ENCODE data around the gene NRBF2.
"Not testable (repeated sequence)": the region's sequence is repeated elsewhere in the genome, so short reads cannot be mapped to it uniquely, and the experiment has no call there.

Gene NRBF2

DNA sequence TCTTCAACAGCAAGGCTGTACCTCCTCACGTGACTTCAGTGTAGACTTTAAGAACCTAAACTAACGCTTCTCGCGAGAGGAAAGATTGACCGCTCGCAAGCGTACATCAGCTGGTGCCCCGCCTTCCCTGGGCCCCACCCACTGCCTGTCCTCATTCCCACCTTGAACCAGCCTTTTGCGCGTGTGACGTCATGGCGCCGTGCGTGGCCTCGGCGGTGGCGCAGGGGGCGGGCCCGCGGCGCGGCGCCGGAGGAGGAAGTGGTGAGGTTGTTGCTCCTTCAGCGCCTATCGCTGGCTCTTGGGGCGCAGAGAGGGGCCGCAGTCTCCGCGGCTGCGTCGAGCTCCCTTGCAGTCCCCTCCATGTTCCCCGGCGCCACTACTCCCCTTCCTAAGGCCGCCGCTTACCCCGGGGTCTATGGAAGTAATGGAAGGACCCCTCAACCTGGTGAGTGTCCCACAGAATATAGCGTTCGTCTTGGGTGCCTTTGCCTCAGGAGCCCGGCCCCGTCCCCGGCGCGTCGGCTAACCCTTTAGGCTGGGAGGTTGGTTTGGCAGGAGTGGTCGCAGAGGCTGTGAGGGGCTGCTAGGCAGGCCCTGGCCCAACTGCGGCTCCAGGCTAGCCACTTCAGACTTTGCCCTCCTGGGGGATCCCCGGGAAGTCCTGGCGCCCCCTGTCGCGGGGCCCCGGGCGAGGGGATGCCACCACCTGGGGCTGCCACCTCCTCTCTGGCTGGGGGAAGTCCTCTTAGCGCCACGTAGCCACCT lies at the start of gene NRBF2:
Gene NRBF2, plus strand, starts transcription at position 273 of the 765 bp plus-strand sequence. Its CDS starts 143 bp downstream, at position 416.
- DNase-seq, result peak; percentile 97

DNA sequence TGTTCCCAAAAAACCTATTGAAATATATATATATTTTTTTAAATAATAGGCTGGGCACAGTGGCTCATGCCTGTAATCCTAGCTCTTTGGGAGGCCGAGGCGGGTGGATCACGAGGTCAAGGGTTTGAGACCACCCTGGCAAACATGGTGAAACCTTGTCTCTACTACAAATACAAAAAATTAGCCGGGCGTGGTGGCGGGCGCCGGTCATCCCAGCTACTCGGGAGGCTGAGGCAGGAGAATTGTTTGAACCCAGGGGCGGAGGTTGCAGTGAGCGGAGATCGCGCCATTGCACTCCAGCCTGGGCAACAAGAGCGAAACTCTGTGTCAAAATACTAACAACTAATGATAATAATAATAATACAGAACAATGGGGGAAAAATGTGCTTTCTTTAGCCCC lies 49.7 kb upstream of the NRBF2 start:
- not testable (repeated sequence) for DNase-seq

DNA sequence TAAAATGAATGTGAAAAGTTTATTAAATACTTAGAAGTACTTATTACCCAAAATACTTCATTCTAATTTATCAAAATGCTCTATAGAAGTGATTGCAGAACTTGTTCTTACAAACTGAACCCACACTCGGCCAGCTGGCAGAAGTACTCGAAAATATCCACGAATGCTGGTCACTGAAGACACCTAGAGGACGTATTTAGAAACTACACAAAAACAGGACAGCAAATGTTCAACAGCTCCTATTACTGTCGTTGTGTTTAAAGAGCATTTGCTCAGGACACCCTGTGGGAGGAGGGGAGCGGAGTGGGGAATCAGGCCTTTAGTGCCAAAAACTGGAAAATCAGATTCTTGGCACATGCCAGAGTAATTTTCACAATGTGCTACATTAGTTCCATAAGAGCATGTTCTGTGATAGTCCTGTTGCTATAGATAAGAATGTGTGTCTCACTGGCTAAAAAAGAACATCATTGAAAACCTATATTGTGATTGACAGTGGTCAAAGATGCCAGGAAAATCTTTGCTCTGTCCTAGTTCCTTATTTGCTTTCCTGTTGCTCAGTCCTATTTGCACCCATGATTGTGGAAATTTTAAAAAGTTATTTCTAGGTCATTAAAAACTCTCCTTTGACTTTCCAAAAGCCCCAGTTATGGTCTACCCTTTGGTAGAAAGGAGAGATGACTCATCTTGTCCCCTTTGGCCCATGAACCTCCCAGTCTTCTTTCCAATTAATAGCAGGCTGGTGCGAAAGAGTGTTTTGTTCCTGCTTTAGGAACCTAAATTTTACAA lies 49.0 kb upstream of the NRBF2 start:
- peak; percentile 20 for DNase-seq

DNA sequence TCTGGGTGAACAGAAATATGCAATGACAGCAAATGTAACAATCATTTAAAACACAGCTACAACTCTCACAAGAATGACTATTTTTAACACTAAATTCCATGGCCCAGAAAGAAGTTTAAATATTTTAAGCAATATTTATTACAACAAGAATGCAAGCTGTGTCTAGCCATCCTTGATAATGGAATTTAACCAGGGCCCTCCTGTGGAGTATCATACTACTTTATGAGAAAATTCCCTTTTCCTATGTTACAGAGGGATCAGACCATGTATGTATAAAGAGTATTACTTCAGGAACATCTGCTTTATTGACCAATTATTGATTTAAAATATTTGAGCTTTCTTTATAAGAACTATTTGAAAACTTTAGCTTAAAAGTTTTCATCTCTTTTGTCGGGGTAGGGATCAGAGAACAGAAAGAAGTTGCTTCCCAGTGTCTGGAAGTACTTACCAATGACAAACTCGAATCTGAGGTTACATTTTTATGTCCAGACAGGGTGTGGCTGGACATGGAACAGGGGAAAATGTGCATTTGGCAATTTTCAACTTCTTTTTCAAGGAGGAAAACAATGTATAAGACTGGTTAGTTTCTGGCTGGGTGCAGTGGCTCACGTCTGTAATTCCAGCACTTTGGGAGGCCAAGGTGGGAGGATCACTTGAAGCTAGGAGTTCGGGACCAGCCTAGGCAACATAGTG lies 48.3 kb upstream of the NRBF2 start:
- no peak for DNase-seq

DNA sequence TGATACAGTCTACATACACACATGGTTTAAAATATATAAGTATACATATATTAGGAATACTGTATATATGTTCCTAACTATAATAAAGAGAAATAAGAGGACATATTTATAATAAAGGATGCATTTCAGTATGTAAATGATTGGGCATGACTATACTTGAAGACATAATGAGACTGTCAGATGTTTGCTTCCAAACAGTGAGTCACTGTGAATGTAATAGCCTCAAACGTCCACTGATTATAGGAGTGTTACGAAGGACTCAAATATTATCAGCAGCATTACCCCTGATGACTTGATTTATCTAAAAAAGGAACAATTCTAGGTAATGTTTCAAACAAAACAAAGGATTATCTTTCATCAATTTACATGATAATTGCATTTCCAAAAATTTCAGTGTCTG lies 39.9 kb upstream of the NRBF2 start:
- DNase-seq, result no peak

DNA sequence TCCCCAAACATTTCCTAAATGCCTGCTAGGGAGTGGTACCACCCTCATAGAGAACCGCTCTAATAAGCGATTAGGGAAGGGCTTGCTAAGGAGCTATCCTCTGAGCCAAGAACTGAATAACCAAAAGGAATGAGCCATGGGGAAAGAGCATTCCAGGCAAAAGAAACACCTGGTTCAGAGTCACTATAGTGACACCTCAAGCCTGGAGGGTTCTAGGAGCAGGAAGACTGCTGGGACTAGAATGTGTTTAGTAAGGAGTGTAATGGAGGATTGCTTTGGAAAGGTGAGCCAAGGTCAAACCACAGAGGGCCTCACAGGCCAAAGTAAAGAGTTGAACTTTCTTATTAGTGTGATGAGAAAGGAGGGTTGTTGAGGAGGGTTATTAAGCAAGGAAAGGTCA lies 38.7 kb upstream of the NRBF2 start:
- DNase-seq, result no peak

DNA sequence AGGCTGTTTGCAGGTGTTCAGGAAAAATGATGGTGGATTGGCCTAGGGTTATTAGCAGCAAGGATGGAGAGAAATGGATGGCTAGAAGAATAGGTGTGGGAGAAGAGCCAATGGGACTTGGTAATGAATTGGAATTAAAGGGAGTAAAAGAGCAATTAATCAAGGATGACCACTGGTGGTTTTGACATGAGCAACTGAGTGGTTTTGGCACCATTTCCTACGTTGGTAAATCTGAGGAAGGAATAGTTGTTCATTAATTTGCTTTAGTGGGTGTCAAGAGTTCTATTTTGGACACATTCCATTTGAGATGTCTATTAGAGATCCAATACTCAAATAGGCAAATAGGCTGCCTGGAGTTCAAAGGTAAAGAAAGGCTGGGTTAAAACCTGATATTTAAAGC lies 38.2 kb upstream of the NRBF2 start:
- no peak for DNase-seq

DNA sequence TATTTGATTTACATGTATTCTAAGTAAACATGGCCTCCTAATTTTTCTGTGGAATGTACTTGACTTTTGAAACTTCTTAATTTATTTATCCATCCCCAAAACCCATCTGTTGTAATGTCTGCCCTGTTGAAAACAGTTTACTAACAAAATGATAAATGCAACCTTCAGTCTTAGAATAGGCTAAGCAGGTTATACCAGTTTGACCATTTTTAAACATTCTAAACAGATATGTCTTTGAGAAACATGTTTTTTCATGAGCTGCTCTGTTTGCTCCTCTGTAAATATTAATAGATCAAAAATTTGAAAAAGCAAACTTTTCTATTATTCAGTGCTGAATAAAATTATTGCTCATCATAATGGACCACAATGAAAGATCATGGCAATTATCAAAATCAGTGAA lies 33.4 kb upstream of the NRBF2 start:
- DNase-seq, result no peak

DNA sequence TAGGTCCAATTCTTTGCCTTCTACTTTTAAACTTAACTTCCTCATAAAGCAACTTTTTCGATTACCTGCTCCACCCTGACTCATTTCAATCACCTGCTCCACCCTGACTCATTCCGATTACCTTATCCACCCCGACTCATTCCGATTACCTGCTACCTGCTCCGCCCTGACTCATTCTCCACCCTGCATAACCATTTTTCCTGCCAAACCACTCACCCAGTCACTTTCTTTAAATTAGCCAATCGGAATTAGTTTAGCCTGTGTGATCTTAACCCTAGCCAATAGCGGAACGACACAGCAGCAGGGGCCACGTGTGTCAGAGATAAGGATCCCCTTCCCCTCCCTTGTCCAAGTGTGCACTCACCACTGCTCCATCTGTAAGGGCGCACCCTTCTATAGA lies 32.0 kb upstream of the NRBF2 start:
- DNase-seq, result not testable (repeated sequence)

DNA sequence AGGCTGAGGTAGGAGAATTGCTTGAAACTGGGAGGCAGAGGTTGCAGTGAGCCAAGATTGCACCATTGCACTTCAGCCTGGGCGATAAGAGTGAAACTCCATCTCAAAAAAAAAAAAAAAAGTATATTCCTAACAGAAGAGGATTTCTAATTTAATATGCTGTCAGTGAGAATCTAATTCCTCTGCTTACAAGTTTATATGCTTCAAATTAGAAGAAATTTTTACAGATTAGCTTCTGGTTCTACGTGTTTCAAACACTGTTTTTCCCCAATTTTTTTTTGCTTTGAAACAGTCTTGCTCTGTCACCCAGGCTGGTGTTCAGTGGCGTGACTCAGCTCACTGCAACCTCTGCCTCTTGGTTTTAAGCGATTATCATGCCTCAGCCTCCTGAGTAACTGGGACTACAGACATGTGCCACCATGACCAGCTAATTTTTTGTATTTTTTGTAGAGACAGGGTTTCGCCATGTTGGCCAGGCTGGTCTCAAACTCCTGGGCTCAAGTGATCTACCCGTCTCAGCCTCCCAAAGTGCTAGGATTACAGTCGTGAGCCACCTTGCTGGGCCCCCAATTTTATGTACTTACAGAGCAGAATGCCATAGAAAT lies 30.7 kb upstream of the NRBF2 start:
- DNase-seq, result not testable (repeated sequence)

DNA sequence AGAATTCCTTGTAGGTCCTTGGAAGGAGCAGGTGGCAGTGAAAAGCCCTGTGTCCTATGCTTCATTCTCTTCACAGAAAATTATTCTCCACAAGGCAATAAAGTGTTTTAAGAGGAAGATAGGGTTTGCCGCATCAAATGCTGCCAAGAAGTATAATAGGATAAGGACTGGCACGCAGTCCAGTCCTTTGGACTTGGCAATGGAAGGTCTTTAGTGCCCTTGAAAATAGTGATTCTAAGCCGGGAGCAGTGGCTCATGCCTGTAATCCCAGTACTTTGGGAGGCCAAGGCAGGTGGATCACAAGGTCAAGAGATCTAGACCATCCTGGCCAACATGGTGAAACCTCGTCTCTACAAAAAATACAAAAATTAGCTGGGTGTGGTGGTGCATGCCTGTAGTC lies 29.9 kb upstream of the NRBF2 start:
- not testable (repeated sequence) for DNase-seq

DNA sequence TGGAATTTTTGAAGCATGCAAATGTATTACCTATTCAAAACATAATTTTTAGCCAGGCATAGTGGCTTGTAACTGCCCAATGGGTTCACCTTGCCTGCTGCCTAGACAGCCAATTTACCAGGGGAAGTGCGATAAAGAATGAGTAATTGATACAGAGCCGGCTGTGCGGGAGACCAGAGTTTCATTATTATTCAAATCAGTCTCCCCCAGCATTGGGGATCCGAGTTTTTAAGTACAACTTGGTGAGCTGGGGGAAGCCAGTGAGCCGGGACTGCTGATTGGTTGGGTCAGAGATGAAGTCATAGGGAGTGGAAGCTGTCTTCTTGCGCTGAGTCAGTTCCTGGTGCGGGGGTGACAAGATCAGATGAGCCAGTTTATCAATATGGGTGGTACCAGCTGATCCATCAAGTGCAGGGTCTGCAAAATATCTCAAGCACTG lies 29.1 kb upstream of the NRBF2 start:
- peak; percentile 15 for DNase-seq

DNA sequence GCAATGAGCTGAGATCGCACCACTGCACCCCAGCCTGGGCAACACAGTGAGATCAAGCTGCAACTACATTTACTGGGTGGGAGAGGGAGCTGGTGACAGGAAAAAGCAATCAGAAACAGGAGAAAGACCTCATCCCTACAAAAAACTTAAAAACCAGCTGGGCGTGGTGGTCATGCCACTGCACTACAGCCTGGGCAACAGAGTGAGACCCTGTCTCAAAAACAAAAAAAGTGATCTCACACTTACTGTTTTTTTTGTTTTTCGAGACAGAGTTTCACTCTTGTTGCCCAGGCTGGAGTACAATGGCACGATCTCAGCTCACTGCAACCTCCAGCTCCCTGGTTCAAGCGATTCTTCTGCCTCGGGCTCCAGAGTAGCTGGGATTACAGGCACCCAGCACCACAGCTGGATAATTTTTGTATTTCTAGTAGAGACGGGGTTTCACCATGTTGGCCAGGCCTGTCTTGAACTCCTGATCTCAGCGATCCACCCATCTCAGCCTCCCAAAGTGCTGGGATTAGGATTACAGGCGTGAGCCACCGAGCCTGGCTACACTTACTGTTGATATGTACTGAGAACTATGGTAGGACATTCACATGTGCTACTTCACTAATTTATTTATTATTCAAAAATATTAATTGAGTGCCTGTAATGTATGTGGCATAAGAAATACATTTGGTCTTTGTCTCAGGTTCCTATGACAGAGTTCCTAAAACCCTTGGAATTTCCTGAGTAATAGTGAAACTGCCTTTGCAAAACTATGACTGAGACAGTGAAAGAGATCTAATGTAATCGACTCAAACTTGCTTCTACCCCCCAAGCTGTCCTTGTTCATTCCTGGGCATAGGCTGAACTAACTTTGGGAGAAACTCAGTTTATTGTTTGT lies 27.7 kb upstream of the NRBF2 start:
- DNase-seq, result no peak

DNA sequence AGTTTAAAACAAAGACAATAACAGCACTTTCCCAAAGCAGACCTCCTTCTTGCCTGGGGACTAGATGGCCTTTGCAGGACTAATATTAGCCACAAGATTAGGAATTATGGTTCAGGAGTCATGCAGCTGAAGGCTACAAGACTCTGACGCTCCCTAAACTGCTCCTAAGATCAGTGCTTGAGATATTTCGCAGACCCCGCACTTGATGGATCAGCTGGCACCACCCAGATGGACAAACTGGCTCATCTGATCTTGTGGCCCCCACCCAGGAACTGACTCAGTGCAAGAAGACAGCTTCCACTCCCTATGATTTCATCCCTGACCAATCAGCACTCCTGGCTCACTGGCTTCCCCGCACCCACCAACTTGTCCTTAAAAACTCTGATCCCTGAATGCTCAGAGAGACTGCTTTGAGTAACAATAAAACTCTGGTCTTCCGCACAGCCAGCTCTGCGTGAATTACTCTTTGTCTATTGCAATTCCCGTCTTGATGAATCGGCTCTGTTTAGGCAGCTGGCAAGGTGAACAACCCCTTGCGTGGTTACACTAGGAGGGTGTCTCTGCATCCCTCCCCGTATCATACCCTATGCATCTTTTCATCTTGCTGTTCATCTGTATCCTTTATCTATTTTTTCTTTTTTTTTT lies 26.9 kb upstream of the NRBF2 start:
- no peak for DNase-seq

DNA sequence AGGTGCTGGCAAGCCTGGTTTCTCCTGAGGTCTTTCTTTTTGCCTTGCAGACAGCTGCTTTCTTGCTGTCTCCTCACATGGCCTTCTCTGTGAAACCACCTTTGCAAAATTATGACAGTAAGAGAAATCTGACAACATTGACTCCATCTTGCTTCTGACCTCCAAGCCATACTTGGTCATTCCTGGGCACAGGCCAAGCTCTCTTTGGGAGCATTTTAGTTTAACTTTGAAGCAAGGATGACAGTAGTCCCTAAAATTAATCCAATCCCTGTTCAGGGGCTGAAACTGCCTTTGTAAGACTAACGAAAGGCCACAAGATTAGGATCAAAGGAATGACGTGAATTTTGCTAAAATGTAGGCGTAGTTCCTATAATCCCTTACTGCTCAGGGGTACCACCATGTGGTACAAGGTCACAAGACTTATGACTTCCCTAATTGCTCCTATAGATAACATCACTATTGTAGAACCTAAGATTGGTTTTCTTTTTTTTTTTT lies 25.1 kb upstream of the NRBF2 start:
- DNase-seq, result no peak

DNA sequence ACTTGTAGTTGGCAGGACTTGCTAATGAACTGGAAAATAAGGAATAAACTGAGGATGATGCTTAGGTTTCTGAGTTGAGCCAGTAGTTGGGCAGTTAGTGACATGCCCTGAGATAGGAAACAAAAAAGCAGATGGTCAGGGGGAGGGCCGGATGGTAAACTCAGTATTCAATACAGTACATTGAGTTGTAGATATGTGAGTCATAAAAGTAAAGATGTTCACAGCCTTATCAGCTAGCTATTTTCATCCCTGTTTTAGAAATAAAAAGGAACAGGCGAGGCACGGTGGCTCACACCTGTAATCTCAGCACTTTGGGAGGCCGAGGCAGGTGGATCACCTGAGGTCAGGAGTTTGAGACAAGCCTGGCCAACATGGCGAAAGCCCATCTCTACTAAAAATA lies 22.2 kb upstream of the NRBF2 start:
- DNase-seq, result no peak

DNA sequence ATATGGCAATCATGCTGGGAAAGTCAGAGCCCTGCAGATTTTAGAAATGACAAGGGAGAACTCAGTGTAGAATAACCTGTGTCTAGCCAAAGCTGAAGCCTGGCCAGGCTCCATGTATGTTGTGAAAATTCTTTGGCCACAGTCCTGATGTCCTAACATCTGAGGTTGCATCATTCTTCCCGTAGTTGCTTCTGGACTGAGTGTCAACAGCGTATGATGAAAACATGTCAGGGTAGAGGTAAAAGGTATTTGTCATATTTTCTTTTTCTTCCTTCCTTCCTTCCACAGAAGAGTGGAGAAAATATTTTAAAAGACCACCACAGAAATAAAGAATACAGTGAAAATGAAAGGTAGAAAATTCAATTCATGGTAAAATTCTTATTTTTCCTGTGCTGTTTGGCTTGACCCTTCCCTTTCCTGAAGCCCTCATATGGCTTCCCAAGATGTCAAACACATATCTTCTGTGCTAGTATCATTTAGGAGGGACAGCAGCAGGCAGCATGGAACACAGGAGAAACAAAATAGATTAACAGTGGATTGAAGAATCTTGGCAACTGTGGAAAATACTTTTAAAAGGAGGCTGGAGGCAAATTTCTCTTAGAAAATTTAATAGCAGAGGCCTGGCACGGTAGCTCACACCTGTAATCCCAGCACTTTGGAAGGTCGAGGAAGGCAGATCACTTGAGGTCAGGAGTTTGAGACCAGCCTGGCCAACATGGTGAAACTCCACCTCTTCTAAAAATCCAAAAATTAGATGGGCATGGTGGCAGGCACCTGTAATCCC lies 18.9 kb upstream of the NRBF2 start:
- DNase-seq, result no peak

DNA sequence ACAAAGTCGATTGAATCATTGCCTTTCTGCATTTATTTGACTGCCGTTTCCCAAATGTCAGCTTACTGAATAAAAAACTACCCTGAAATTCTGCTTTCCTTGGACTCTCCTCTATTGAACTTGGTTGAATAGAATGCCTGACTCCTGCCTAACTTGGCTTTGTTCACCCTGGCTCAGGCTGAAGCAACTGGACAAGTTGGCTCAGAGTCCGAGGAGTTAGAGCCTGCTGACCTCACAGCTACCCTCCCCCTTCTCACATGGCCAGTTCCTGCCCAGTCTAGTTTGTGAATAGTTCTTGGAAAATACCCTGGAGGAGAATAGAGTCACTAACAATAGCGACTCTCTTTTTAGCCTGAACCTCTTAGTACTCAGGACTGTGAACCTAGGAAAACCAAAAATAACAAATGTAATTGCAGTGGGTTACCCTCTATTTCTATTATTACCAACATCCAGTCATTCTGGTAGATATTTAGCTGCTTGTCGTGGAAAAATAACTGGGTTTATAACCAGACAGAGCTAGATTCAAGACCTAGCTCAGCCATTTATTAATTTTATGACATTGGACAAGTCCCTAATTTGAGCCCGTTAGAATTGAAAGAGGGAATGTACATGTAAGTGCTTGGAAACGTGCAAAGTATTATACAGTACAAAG lies 17.3 kb upstream of the NRBF2 start:
- DNase-seq, result no peak

DNA sequence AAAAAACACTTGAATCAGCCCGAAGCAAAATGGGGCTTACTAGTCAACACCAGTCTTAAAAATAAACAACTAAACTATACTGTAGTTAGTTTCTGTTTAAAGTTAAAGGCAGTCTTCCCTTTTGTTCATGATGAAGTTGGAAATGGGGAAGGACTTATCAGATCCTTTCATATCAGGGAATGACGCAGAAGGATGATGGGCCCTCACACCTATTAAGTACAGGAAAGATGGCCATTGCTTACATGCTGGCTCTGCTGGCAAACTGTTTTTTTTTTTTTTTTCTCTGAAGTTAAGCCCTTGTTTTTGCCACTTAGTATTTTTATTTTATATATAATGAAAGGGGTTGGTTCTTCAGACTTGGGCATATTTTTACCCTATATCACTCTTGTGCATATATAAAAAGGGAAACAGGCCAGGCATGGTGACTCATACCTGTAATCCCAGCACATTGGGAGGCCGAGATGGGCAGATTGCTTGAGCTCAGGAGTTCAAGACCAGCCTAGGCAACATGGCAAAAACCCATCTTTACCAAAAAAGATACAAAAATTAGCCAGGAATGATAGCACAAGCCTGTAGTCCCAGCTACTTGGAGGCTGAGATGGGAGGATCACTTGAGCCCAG lies 16.6 kb upstream of the NRBF2 start:
- no peak for DNase-seq

DNA sequence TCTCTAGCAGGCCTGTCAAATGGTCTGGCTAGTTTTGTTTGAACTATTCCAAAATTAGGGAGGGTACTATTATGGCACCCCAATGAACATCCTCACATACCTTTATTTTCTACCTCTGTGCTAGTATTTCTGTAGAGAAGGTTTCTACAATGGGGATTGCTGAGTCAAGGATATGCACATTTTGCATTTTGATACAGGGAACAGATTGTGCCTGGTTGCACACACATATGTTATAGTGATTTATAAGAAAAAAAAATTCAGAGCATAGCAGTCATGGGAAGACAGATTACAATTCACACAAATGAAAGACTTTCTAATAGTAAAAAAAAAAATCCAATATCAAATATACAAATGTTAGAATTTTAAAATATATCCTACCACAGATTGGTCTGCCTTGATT lies 14.1 kb upstream of the NRBF2 start:
- DNase-seq, result no peak
